K562 (cell line): ENCODE data around the gene MYO5C. TPM values are rescaled to one million over a fixed set of nuclear protein-coding genes. Genes with fewer than 3 reads are reported as not detected.

Source experiments
- ATAC-seq: fragments of 200-7000 bp; cut with Tn5 transposase; 3 replicates; pipeline ENCODE4 v1.9.1; 2020; ENCODE audit warnings: moderate library complexity
- BruUV-seq: library from RNA; stranded (reverse); fragments of 400-500 nt; replicated peaks from 2 replicates; lab custom pipeline; 2021; lab: Mats Ljungman, UMichigan
- CTCF ChIA-PET: fragments of 300-600 bp; formaldehyde crosslinking; extraction: SDS; loops from one replicate; lab custom pipeline; 2021; ENCODE audit warnings: low intra/inter-chr PET ratio; lab: Yijun Ruan, JAX
- POLR2A ChIA-PET: fragments of 300-600, 350-650 bp; sonication (Branson Sonifier 250); formaldehyde crosslinking; extraction: SDS; loops from one replicate; lab custom pipeline; 2021; ENCODE audit warnings: antibody characterized with exemption, inconsistent platforms; lab: Yijun Ruan, JAX
- DNase-seq, 4 experiments: peaks; one replicate each; pipeline versions ENCODE4 v3.0.0 to v3.0.0-alpha.2; 2011 to 2018; ENCODE audit warnings: low spot score in 3 of 4, mixed read lengths in 3 of 4; ENCODE audit errors: extremely low read depth in 1 of 4
- FAIRE-seq: peaks from 2 replicates; lab custom pipeline; 2011; peaks lifted over from hg19 to GRCh38; lab: Jason Lieb, UNC
- H2AFZ ChIP-seq: 2 replicates; pipeline ENCODE4 v1.6.0; 2011; ENCODE audit warnings: low read depth, low read length, control low read depth, inconsistent platforms
- H3K27ac ChIP-seq: fragments of 200-600 bp; 3 replicates; pipeline ENCODE4 v1.8.0; 2011; ENCODE audit warnings: low read depth, mild to moderate bottlenecking, control low read depth, inconsistent platforms, low read length, moderate library complexity, mixed read lengths; ENCODE audit errors: extremely low read depth
- H3K27me3 ChIP-seq, 2 experiments: fragments of 300-600 bp in 1 of 2; 2 replicates in 1 of 2; 3 replicates in 1 of 2; pipeline versions ENCODE4 v1.6.0 to v1.8.0; 2011; ENCODE audit warnings: inconsistent platforms in 2 of 2, low read length in 2 of 2, mild to moderate bottlenecking in 1 of 2, mixed read lengths in 1 of 2, moderate library complexity in 1 of 2; ENCODE audit not compliant: control insufficient read depth in 2 of 2, insufficient read depth in 2 of 2
- H3K36me3 ChIP-seq: fragments of 300-600 bp; 3 replicates; pipeline ENCODE4 v1.8.0; 2011; ENCODE audit warnings: mild to moderate bottlenecking, low read length, inconsistent platforms; ENCODE audit not compliant: control insufficient read depth, insufficient read depth
- H3K4me1 ChIP-seq, 2 experiments: fragments of 200-600 bp in 1 of 2; replicated peaks in 1 of 2; 2 replicates in 1 of 2; 3 replicates in 1 of 2; pipeline versions ENCODE4 v1.5.1 to v1.8.0; 2011; ENCODE audit warnings: inconsistent platforms in 2 of 2, low read length in 2 of 2, mild to moderate bottlenecking in 1 of 2, mixed read lengths in 1 of 2, moderate library complexity in 1 of 2; ENCODE audit not compliant: control insufficient read depth in 2 of 2, insufficient read depth in 2 of 2
- H3K4me2 ChIP-seq: 2 replicates; pipeline ENCODE4 v1.6.1; 2011; ENCODE audit warnings: low read length, control low read depth, inconsistent platforms, mixed read lengths; ENCODE audit not compliant: insufficient read depth
- H3K4me3 ChIP-seq: fragments of 200-600 bp; sonication (generic), shearing (Covaris generic); 2 replicates; pipeline ENCODE4 v1.5.1; 2016; ENCODE audit warnings: control low read depth, inconsistent platforms
- H3K79me2 ChIP-seq: fragments of 200-600 bp; 3 replicates; pipeline ENCODE4 v1.8.0; 2011; ENCODE audit warnings: low read length, inconsistent platforms; ENCODE audit not compliant: control insufficient read depth, insufficient read depth
- H3K9ac ChIP-seq, 2 experiments: 2 replicates each; pipeline versions ENCODE4 v1.6.0 to v1.6.1; 2011; ENCODE audit warnings: low read depth in 2 of 2, low read length in 2 of 2, control low read depth in 1 of 2, inconsistent platforms in 1 of 2, mild to moderate bottlenecking in 1 of 2, mixed read lengths in 1 of 2; ENCODE audit not compliant: insufficient read depth in 1 of 2
- H3K9me1 ChIP-seq: one replicate; pipeline ENCODE4 v1.6.0; 2011; ENCODE audit warnings: inconsistent platforms, mild to moderate bottlenecking, low read length, moderate library complexity; ENCODE audit not compliant: control insufficient read depth, insufficient read depth
- H3K9me3 ChIP-seq: replicated peaks from 2 replicates; pipeline ENCODE4 v1.5.1; 2011; ENCODE audit warnings: low read depth, low read length, inconsistent platforms; ENCODE audit not compliant: control insufficient read depth, insufficient read depth
- H4K20me1 ChIP-seq: replicated peaks from 2 replicates; pipeline ENCODE4 v1.6.1; 2011; ENCODE audit warnings: low read length, inconsistent platforms, mixed read lengths; ENCODE audit not compliant: control insufficient read depth, insufficient read depth
- DDX20 ChIP-seq: fragments of 450-650 bp; IDR thresholded peaks from 2 replicates; pipeline ENCODE4 v1.6.1; 2016; ENCODE audit warnings: missing genetic modification characterization, low read depth, mild to moderate bottlenecking, missing compliant biosample characterization, moderate library complexity
- ELF1 ChIP-seq: fragments of 200-800 bp; sonication (Bioruptor generic); IDR thresholded peaks from 2 replicates; pipeline ENCODE4 v1.6.1; 2016; ENCODE audit warnings: missing genetic modification characterization, missing compliant biosample characterization
- FOXK2 ChIP-seq, 2 experiments: fragments of 450-650 bp; IDR thresholded peaks in 1 of 2; conservative IDR thresholded peaks in 1 of 2; 2 replicates each; pipeline ENCODE4 v1.6.1; 2016; ENCODE audit warnings: low read depth in 2 of 2, mild to moderate bottlenecking in 1 of 2
- LARP7 ChIP-seq: fragments of 450-650 bp; IDR thresholded peaks from 2 replicates; pipeline ENCODE4 v1.6.1; 2016
- NR1H2 ChIP-seq: sonication (generic); formaldehyde crosslinking; IDR thresholded peaks from 2 replicates; pipeline ENCODE4 v1.4.0; 2020; ENCODE audit warnings: mild to moderate bottlenecking, missing genetic modification reagents
- PATZ1 ChIP-seq: fragments of 250-450 bp; sonication (Bioruptor Pico); IDR thresholded peaks from 2 replicates; pipeline ENCODE4 v1.5.0; 2020; ENCODE audit warnings: mild to moderate bottlenecking, borderline replicate concordance
- PHF8 ChIP-seq: fragments of 200-600 bp; sonication (generic); IDR thresholded peaks from 2 replicates; pipeline ENCODE4 v1.6.1; 2012; ENCODE audit warnings: mixed run types, mild to moderate bottlenecking, inconsistent platforms, low read length, moderate library complexity, borderline replicate concordance
- POLR3G ChIP-seq: IDR thresholded peaks from 2 replicates; pipeline ENCODE4 v1.6.1; 2011; ENCODE audit not compliant: insufficient read length, insufficient replicate concordance; ENCODE audit errors: extremely low read depth
- SIN3B ChIP-seq: fragments of 450-650 bp; IDR thresholded peaks from 2 replicates; pipeline ENCODE4 v1.6.1; 2017; ENCODE audit warnings: low read depth, mild to moderate bottlenecking, moderate library complexity
- TCF7 ChIP-seq: sonication (generic); IDR thresholded peaks from 2 replicates; pipeline ENCODE4 v1.6.1; 2016; ENCODE audit warnings: antibody characterized with exemption, borderline replicate concordance
- TFAP4 ChIP-seq: sonication (generic); formaldehyde crosslinking; IDR thresholded peaks from 2 replicates; pipeline ENCODE4 v1.8.0; 2022; ENCODE audit warnings: missing genetic modification reagents, mild to moderate bottlenecking, moderate library complexity, borderline replicate concordance
- TGIF2 ChIP-seq: sonication (generic); formaldehyde crosslinking; IDR thresholded peaks from 2 replicates; pipeline ENCODE4 v1.8.1; 2022; ENCODE audit warnings: mild to moderate bottlenecking, missing genetic modification reagents, moderate library complexity
- ZNF224 ChIP-seq: sonication (generic); formaldehyde crosslinking; IDR thresholded peaks from 2 replicates; pipeline ENCODE4 v1.8.0; 2022; ENCODE audit warnings: mild to moderate bottlenecking, missing genetic modification reagents
- WGBS: fragments of 100-300 bp; shearing (Covaris generic); methylation state at CpG from one replicate; pipeline ENCODE4 v1.1.6; 2016; ENCODE audit warnings: low coverage, mixed read lengths; ENCODE audit not compliant: insufficient coverage; ENCODE audit errors: missing lambda C conversion rate; 5-methylcytosine and 5-hydroxymethylcytosine counted together
- in situ Hi-C: fragments of 300-500 bp; cut with MboI; formaldehyde crosslinking; loops from 4 replicates; pipeline ENCODE4 v1.15.0; 2018; ENCODE audit warnings: inconsistent platforms, mixed read lengths
- intact Hi-C: fragments of 100-400 bp; cut with micrococcal nuclease; formaldehyde crosslinking; loops from 2 replicates; pipeline ENCODE4 v1.14.2; 2022
- polyA plus RNA-seq, 8 experiments: library from polyadenylated mRNA; depleted of rRNA in 4 of 8; stranded (reverse) in 5 of 8; unstranded in 3 of 8; fragments of >200 nt; fragmentation: Nextera tagmentation in 2 of 8; fragmentation: Illumina TruSeq in 1 of 8; extraction: Ambion mirVana in 2 of 8; extraction: Trizol in 1 of 8; gene quantifications; 2 replicates each; pipeline versions ENCODE4 v1.2.1 to v1.2.3, GENCODE V29; 2011 to 2014; ENCODE audit warnings: inconsistent platforms in 1 of 8, missing spikeins in 1 of 8
- total RNA-seq, 7 experiments: library from RNA; depleted of rRNA in 6 of 7; stranded (reverse); fragments of >200 nt in 6 of 7; fragmentation: Illumina TruSeq in 2 of 7; extraction: Trizol in 2 of 7; gene quantifications; 2 replicates each; pipeline versions ENCODE4 v1.2.1 to v1.2.3, GENCODE V29; 2011 to 2021; ENCODE audit warnings: low replicate concordance in 1 of 7
- TF ChIP-seq, protein P1 (sequence below): sonication (generic); formaldehyde crosslinking; IDR thresholded peaks from 2 replicates; pipeline ENCODE4 v1.8.1; 2023; ENCODE audit warnings: missing genetic modification reagents, mild to moderate bottlenecking, borderline replicate concordance

Gene MYO5C
- total and polyA plus RNA-seq, 9 of the 15 experiments (the other 6 are each of a cell fraction or from before 2014, with no cell fraction given), result 0.01 to 0.24 TPM; not detected in 7

DNA sequence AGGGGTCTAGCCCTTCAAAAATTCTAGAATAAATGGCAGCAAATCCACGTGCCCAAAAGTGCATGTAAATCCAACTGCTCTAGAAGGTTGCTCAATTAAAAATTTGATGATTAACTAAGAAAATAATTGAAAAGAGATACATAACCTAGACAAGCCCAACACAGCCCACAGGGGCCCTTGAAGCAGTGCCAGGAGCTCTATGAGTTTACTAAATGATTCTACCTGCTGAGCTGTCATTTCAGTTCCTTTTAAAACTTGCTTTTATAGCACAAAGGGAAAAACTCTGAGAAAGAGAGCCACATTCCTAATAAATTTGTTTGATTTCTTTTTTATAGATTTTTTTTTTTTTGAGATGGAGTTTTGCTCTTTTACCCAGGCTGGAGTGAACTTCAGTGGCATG, 65.5 kb downstream of the MYO5C start:
- in situ Hi-C loops (no loop called here), intact Hi-C loops (no loop called here)
- Histone ChIP-seq H3K27ac (no peak overlapping the region), H3K4me3 (no peak overlapping the region), H3K9me3 (no peaks in the 10 kb centered on the region), H3K9ac (no peak overlapping the region), H3K79me2 (no peaks in the 10 kb centered on the region), H4K20me1 (peaks cover 4% of the 10 kb centered on the region; the same call in 1 of the 2 replicates), H3K4me2 (no peak overlapping the region), H2AFZ (no peak overlapping the region), H3K36me3 (no peaks in the 10 kb centered on the region), H3K9me1 (no peaks in the 10 kb centered on the region), H3K4me1 (no peaks in the 10 kb centered on the region; a peak in 2 of 5 replicates), H3K27me3 (peaks cover 17 to 38% of the 10 kb centered on the region in 2 experiments)
- DNase-seq (no peak), ATAC-seq (no peak), FAIRE-seq (no peak)
- ChIA-PET CTCF (no interaction called here), POLR2A (interaction anchor here (0.6 to 1.1 kb wide), 2 partner anchors 17 to 178 kb away, joined by 3 to 5 read pairs; no protein-coding TSS in a partner anchor)
- WGBS, result 0% methylated on average over 1 of the region's 1 CpG
- BruUV-seq, result no TSS peak
- TF ChIP-seq FOXK2 (conservative IDR thresholded peaks at IDR 0.05 in 1 of 2, IDR thresholded peaks at IDR 0.05 in 1 of 2; ENCODE audit: low read depth in 2 of 2) (no peak), TCF7 (no peak), NR1H2 (CRISPR knock-in tag) (no peak), TFAP4 (CRISPR knock-in tag) (no peak), PATZ1 (CRISPR knock-in tag) (no peak), DDX20 (tag) (no peak), SIN3B (no peak), ELF1 (tag) (no peak), ZNF224 (CRISPR knock-in tag) (no peak), LARP7 (no peak), PHF8 (no peak), TGIF2 (CRISPR knock-in tag) (no peak), POLR3G (no peak)
- TF ChIP-seq, protein P1, sequence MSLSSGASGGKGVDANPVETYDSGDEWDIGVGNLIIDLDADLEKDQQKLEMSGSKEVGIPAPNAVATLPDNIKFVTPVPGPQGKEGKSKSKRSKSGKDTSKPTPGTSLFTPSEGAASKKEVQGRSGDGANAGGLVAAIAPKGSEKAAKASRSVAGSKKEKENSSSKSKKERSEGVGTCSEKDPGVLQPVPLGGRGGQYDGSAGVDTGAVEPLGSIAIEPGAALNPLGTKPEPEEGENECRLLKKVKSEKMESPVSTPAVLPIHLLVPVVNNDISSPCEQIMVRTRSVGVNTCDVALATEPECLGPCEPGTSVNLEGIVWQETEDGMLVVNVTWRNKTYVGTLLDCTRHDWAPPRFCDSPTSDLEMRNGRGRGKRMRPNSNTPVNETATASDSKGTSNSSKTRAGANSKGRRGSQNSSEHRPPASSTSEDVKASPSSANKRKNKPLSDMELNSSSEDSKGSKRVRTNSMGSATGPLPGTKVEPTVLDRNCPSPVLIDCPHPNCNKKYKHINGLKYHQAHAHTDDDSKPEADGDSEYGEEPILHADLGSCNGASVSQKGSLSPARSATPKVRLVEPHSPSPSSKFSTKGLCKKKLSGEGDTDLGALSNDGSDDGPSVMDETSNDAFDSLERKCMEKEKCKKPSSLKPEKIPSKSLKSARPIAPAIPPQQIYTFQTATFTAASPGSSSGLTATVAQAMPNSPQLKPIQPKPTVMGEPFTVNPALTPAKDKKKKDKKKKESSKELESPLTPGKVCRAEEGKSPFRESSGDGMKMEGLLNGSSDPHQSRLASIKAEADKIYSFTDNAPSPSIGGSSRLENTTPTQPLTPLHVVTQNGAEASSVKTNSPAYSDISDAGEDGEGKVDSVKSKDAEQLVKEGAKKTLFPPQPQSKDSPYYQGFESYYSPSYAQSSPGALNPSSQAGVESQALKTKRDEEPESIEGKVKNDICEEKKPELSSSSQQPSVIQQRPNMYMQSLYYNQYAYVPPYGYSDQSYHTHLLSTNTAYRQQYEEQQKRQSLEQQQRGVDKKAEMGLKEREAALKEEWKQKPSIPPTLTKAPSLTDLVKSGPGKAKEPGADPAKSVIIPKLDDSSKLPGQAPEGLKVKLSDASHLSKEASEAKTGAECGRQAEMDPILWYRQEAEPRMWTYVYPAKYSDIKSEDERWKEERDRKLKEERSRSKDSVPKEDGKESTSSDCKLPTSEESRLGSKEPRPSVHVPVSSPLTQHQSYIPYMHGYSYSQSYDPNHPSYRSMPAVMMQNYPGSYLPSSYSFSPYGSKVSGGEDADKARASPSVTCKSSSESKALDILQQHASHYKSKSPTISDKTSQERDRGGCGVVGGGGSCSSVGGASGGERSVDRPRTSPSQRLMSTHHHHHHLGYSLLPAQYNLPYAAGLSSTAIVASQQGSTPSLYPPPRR, result no peak
